Lower lobe of right lung (tissue), 2 donors: ENCODE data around the gene FHIT. TPM values are rescaled to one million over a fixed set of nuclear protein-coding genes. Genes with fewer than 3 reads are reported as not detected.

Experiments used
- ATAC-seq, 2 donors: fragments of 200-7000 bp; cut with Tn5 transposase; one replicate each; pipeline ENCODE4 v1.9.1; 2020 to 2022; ENCODE audit warnings: mild to moderate bottlenecking in 2 of 2, moderate library complexity in 2 of 2
- DNase-seq: peaks from one replicate; pipeline ENCODE4 v3.0.0-alpha.2; 2020
- H3K27ac ChIP-seq: fragments of 200-600 bp; one replicate; pipeline ENCODE4 v1.8.0; 2022
- H3K27me3 ChIP-seq: fragments of 200-600 bp; one replicate; pipeline ENCODE4 v1.8.0; 2022; ENCODE audit warnings: low read depth
- H3K36me3 ChIP-seq: fragments of 200-600 bp; one replicate; pipeline ENCODE4 v1.8.0; 2022; ENCODE audit warnings: mild to moderate bottlenecking
- H3K4me1 ChIP-seq: fragments of 200-600 bp; one replicate; pipeline ENCODE4 v1.8.0; 2022
- H3K4me3 ChIP-seq: fragments of 200-600 bp; one replicate; pipeline ENCODE4 v1.8.0; 2022; ENCODE audit warnings: mild to moderate bottlenecking
- H3K9me3 ChIP-seq: fragments of 200-600 bp; one replicate; pipeline ENCODE4 v1.8.0; 2022
- intact Hi-C: fragments of 100-400 bp; cut with DNase I; formaldehyde crosslinking; loops from one replicate; pipeline ENCODE4 v1.11.0; 2022
- total RNA-seq: library from RNA; stranded (reverse); fragmentation: NEBNext Ultra II Directional; extraction: Animal tissue kit (Norgen Biotek cat#: 25700); gene quantifications from one replicate; pipeline ENCODE4 v1.2.1, GENCODE V29; 2021
- TF ChIP-seq, protein P1 (sequence below): fragments of 200-600 bp; IDR thresholded peaks from one replicate; pipeline ENCODE4 v1.8.0; 2022; ENCODE audit warnings: antibody characterized with exemption, mild to moderate bottlenecking
- donor health status: DM: no; HTN: yes; CAD: no; lungs with severe emphysema.

Gene FHIT
- total RNA-seq, 1 donor from 2014 or later, result 10.3 TPM

DNA sequence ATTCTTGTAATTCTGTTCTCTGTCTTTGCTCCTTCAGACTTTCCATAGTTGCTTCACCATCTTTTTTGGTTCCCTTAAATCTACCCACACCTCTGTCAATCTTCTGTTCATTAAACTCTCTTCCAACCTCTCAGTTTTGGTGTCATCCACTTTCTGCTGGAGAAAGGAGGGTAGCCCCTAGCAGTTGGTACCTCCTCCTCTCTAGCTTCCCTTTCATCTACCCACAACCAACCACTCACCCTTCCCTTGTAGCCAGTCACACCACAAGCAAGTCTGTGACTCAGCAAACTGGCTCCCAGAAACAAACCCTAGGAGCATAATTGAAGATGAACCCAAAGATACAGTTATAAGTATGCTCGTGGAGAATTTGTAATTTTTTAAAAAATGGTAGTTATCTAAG, 318.6 kb downstream of the FHIT start:
- H3K9me3 ChIP-seq, result no peaks in the 10 kb centered on the region
- no peak for DNase-seq
- H3K36me3 ChIP-seq, result no peaks in the 10 kb centered on the region
- no peaks in the 10 kb centered on the region for H3K4me1 ChIP-seq
- H3K27ac ChIP-seq, result no peak overlapping the region
- no peaks in the 10 kb centered on the region for H3K27me3 ChIP-seq
- no peak for ATAC-seq
- H3K4me3 ChIP-seq, result no peak overlapping the region
- intact Hi-C loops, result no loop called here
- TF ChIP-seq, protein P1, sequence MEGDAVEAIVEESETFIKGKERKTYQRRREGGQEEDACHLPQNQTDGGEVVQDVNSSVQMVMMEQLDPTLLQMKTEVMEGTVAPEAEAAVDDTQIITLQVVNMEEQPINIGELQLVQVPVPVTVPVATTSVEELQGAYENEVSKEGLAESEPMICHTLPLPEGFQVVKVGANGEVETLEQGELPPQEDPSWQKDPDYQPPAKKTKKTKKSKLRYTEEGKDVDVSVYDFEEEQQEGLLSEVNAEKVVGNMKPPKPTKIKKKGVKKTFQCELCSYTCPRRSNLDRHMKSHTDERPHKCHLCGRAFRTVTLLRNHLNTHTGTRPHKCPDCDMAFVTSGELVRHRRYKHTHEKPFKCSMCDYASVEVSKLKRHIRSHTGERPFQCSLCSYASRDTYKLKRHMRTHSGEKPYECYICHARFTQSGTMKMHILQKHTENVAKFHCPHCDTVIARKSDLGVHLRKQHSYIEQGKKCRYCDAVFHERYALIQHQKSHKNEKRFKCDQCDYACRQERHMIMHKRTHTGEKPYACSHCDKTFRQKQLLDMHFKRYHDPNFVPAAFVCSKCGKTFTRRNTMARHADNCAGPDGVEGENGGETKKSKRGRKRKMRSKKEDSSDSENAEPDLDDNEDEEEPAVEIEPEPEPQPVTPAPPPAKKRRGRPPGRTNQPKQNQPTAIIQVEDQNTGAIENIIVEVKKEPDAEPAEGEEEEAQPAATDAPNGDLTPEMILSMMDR, result no peak

DNA sequence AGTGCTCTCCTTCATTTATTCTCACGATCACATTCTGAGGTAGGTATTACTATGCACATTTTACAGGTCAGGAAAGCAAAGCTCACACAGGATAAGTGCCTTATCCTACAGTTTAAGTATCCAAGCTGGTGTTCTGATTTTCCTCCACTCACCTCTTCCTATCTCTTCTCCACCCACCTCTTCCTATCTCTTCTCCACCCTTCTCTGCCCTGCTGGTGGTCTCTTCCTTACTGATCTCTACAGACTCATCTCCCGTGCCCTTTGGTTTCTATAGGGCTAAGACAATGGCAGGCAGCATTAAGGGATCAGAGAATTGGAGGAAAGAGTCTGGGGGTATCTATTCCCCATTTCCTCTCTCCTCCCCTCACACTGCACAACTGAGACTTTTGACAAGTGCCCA, 319.1 kb downstream of the FHIT start:
- DNase-seq, result no peak
- Histone ChIP-seq H3K4me3 (no peak overlapping the region), H3K27me3 (no peaks in the 10 kb centered on the region), H3K36me3 (no peaks in the 10 kb centered on the region), H3K4me1 (no peaks in the 10 kb centered on the region), H3K9me3 (no peaks in the 10 kb centered on the region), H3K27ac (no peak overlapping the region)
- TF ChIP-seq, protein P1, result no peak
- intact Hi-C loops, result no loop called here
- no peak for ATAC-seq

DNA sequence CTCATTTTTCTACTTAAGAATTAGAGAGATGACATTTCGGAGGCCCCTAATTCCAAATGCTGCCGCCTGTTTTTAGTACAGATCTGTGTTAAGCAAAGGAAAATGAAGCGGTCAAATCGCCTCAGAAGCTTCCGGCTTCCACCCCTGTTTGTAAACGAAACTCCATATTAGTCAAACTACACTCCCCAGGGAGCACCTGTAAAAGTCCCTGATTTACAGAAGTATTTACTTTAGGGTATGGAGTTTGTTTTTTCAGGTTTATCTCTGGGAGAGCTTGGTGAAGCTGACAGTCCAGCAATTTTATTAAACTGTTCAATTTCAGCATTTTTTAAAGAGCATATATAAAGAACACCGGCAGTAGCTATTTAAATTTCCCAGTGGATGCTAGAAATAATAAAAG, 319.8 kb downstream of the FHIT start:
- Histone ChIP-seq H3K9me3 (no peaks in the 10 kb centered on the region), H3K27ac (no peak overlapping the region), H3K36me3 (no peaks in the 10 kb centered on the region), H3K27me3 (no peaks in the 10 kb centered on the region), H3K4me3 (no peak overlapping the region), H3K4me1 (no peaks in the 10 kb centered on the region)
- intact Hi-C loops, result no loop called here
- DNase-seq (no peak), ATAC-seq (no peak)
- TF ChIP-seq, protein P1, result no peak

DNA sequence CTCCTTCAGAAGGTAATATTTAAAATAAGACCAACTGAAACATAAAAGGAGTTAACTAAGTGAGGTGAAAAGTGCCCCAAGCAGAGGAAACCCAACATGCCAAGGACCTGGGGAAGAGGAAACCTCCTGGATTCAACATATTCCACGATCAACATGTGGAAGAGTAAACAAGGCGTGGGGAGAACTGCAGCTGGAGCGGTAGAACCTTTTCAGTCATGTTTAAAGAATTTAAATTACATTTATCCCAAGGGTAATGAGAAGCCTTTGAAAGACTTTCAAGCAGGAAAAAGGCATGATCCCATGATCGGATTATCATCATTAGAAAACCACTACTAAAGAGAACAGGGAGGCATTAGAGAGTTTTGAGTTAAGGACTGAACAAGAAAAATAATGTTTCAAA, 330.7 kb downstream of the FHIT start:
- TF ChIP-seq, protein P1, result no peak
- ATAC-seq (no peak), DNase-seq (no peak)
- no peak overlapping the region for H3K4me3 ChIP-seq
- no peaks in the 10 kb centered on the region for H3K9me3 ChIP-seq
- intact Hi-C loops, result no loop called here
- H3K27ac ChIP-seq, result no peak overlapping the region
- no peaks in the 10 kb centered on the region for H3K27me3 ChIP-seq
- no peaks in the 10 kb centered on the region for H3K4me1 ChIP-seq
- H3K36me3 ChIP-seq, result no peaks in the 10 kb centered on the region

DNA sequence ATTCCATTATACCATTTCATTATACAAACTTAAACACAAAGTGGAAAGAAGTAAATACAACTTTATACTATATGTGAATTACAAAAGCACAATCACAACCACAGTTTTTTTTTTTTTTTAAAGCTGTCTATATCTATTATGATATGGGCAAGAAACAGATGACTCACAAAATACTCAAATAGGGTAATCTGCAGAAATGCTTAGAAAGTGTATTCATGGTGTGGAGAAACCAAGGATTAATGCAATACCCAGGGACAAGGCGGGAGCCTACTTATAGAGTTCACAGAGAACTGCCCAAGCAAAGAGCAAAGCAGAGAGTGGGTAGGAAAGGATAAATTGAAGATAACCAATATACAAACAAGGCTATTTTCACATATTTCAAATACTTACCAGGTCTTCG, 332.0 kb downstream of the FHIT start:
- ATAC-seq (no peak), DNase-seq (no peak)
- Histone ChIP-seq H3K4me1 (no peaks in the 10 kb centered on the region), H3K4me3 (no peak overlapping the region), H3K27me3 (no peaks in the 10 kb centered on the region), H3K27ac (no peak overlapping the region), H3K36me3 (no peaks in the 10 kb centered on the region), H3K9me3 (no peaks in the 10 kb centered on the region)
- intact Hi-C loops, result no loop called here
- TF ChIP-seq, protein P1, result no peak

DNA sequence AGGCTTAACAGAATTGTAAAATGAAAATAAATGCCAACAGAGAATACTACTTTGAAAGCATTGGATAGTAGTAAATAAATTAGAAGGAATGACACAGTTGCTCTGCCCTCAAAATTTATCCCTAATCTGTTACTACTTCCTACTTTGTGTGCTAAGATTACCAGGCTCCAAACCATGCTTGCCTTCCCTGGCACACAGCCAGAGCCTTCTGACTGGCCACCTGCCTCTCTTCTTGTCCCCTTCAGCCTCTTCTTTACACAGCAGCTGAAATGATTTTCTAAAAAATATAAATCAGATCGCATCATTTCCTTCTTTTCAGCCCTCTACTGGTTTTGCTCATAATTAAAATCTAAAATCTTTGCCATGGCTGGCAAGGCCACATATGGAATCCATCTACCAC, 334.1 kb downstream of the FHIT start:
- intact Hi-C loops, result no loop called here
- ATAC-seq, result no peak

More for the DNA sequence above, 334.1 kb downstream of the FHIT start:
- Histone ChIP-seq H3K9me3 (no peaks in the 10 kb centered on the region), H3K36me3 (no peaks in the 10 kb centered on the region), H3K27ac (no peak overlapping the region), H3K4me3 (no peak overlapping the region), H3K4me1 (no peaks in the 10 kb centered on the region), H3K27me3 (no peaks in the 10 kb centered on the region)
- no peak for DNase-seq
- TF ChIP-seq, protein P1, result no peak
